UCSD-AML1 (cell line): Measurements from ENCODE around the gene FGD4.
"Not testable (repeated sequence)": the region's sequence is repeated elsewhere in the genome, so short reads cannot be mapped to it uniquely, and the experiment has no call there.

Source experiments
- DNase-seq: peaks from one replicate; lab custom pipeline; 2025; ENCODE audit not compliant: unreplicated experiment; lab: John Stamatoyannopoulos, UW

FGD4 gene

DNA sequence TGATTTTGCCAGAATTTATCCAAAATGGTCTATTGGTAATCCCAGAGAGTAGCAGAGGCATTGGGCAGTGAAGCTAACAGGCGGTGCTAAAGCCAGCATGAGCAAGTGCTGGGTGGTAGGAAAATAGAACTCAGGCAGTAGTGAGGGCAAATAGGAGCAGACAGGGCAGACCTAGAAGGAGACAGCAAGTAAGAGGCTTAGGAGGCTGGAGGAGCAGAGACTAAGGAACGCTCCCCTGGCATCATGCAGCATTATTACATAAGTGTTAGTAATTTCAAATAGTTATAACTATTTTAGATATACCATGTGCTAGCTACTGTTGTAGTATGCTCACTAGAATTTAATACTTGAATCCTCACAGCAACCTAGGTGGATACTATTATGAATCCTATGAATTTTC, 151.7 kb downstream of the FGD4 start:
- DNase-seq = no peak

DNA sequence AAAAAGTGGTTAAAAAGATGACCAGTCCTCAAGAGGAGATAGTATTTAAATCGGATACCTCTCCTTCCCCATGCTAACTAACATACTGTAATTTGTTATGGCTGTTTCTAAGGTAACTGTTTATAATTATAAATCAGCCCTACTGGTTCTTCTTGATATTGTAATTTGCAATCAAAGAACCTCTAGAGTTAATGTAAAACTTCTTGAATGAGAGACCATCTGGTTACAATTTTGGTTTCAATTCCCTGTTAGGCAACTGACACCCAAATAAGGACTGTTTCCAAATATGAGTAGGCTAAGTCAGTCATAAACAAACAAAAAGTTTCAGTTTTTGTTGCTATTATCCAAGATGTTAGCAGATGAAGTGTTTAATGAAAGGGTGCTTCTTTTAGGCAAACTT, 159.5 kb downstream of the FGD4 start:
- DNase-seq = no peak

DNA sequence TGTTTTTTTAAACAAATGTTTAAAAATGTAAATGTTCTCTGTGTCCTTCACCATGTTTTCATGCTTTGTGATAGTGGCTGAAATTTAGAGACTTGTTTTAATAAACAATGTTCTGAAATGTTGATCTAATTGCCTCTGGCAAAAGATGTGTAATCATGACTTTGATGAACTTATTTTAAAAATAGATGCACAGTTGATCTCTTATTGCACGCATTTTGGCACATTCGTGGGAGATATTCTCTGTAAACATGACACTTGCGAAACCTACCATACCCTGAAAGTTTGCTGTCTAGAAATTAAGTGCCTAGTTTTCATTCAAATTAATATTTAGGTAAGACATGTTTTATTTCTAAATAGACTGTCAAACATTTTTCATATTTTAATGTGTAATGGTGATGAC, 160.1 kb downstream of the FGD4 start:
- no peak for DNase-seq

DNA sequence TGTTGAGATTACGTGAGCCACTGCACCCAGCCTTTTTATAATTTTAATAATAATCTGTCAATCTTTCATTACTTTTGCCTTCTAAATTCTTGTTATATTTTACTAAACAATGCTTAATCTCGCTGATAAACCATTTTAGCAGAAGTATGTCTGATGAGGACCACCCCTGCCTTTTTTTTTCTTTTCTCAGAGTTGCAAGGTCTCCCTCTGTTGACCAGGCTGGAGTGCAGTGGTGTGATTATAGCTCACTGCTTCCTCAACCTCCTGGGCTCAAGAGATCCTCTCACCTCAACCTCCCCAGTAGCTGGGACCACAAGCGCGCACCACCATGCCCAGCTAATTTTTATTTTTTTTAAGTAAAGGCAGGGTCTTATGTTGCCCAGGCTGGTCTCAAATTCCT, 161.2 kb downstream of the FGD4 start:
- DNase-seq = no peak

DNA sequence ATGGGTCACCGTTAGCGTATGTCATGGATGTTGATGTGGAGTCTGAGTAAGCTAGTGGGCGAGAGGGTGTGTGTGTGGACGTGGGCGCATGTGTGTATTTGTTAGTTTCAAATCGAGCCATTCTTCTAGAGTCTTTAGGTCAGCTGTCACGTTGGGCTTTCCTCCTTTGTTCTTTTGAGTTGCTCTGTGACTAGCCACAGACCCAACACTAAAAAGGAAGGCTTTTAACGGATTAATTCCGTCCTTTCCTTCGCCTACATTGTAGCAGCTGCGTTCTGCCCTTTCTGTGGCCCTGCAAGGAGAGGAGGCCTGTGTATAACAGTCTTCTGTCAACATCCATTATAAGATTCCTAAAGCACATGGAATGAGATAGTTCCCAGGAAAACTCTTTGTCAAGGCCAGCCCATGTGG, 162.6 kb downstream of the FGD4 start:
- DNase-seq = no peak

DNA sequence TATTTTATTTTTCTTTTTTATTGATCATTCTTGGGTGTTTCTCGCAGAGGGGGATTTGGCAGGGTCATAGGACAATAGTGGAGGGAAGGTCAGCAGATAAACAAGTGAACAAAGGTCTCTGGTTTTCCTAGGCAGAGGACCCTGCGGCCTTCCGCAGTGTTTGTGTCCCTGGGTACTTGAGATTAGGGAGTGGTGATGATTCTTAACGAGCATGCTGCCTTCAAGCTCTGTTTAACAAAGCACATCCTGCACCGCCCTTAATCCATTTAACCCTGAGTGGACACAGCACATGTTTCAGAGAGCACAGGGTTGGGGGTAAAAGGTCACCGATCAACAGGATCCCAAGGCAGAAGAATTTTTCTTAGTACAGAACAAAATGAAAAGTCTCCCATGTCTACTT, 163.1 kb downstream of the FGD4 start:
- DNase-seq = not testable (repeated sequence)

DNA sequence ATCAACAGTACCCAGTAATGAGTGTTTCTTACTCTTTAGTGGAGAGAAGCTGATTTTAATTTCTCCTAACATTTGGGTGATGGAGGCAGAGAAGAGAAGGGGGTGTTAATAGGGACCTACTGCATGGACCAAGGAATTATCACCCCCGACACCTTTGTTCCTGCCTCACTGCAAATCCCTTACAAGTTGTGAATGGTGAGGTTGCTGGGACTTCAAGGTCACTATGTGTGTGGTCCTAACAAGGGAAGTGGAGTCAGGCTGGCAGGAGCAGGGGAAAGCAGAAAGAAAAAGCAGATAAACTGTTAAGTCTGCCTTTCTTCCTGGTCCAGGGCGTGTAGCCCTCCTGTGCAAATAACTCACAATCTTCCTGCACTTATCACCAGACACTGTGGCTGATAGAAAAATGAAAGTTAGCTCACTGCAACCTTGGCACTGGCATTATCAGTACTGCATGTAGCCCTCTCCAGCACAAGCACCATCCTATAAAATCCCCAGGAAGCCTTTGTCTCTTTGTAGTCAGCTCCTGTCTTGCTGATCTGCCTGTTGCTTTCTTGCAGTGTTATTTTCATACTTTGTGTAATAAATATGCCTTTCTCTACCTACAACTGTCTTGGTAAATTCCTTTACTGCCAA, 167.4 kb downstream of the FGD4 start:
- DNase-seq = no peak

DNA sequence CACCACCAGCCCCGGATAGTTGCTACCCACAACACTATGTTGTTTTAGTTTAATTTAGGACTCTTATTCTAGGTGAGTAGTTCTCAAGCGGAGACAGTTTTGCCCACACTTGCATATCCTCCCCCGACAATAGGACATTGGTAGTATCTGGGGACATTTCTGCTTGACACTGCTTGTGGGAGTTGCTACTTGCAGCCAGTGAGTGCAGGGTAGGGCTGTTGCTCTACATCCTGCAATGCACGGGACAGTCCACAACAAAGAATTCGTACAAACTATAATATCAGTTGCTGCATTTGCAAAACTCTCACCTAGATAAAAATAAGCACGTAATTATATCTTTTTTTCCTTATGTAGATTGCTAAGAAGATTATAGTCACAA, 167.9 kb downstream of the FGD4 start:
- DNase-seq = no peak

DNA sequence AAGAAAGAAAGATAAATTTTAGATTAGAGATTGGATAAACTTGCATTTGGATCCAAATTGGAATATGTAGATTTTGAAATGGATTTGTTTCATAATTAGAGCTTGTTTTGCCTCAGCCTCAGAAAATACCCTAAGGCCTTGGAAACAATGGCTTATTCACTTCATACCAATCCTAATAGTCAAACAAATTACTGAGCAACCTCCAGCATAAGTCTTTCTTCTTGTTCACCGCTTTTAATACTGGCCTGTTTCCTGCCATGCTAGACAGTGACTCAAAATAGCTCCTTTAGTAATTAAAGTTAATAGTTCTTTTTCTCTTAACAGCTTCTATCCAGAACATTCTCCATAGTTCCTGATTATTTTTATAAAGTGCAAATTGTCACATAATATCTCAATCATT, 168.9 kb downstream of the FGD4 start:
- DNase-seq = no peak

DNA sequence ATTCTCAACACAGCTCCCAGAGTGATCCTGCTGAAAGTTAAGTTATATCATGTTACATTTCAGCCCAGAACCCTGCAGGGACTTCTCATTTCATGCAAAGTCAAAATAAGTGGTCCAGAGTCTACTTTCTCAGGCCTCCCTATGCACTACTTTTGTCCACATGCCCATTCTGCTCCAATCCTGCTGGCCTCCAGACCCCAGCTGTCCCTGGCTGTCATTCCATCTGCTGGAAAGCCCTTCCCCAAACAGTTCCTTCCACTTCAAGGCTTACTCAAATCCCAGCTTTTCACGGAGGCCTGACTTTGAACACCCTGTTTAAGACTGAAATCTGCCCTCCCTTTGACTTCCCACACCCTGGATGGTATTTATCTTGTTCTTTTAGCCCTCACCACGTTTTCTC, 169.9 kb downstream of the FGD4 start:
- no peak for DNase-seq

DNA sequence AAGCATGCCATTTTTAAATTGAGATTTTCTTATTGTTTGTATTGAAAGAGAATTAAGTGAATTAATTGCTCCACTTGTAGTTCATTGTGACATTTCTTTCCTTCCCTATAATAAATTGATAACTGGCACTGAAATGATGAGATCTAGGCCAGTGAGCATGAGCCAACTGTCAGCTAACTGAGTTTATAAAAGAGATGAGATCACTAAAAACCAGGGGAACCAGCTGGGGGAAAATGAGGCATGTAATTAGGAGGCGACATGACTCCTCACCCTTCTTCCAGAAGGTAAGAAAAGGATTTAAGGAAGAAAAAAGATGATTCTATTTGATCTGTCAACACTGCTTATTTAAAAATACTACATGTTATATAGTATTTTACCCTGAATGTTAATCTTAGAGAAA, 175.2 kb downstream of the FGD4 start:
- DNase-seq = no peak

DNA sequence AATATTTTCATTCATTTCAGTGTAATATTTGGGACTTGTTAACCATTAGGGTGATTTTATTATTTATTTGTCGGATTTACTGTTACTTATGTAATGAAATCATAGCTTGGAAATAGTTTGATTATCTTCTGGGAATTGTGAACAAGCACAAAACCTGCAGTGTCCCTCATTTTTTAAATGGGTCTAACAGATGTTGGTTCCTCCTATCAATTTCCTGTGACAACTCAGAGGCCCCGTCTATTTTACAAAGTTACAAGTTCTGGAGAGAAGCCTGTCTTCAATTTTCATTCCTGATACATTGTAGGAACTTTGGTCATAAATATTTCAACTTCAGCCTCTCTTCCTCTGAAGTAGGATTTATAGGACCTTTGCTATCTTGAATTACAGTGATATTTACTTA, 178.0 kb downstream of the FGD4 start:
- no peak for DNase-seq

DNA sequence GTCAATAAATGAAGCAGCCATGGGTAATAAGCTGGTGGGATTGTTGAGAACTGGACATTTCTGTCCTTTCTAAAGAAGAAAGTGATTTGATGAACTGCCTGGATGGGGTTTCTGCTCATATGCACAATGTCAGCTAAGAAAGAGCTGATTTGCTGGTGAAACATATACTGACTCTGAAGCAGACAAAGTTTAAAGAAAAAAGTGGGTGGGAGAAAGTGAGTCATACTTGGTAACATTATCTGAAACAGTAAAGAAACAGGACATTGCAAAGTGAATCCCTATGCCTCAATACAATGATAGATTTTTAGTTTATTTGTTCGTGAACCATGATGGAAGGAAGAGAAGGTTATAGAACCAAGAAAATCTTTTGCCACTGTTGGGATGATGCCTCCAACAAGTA, 184.2 kb downstream of the FGD4 start:
- no peak for DNase-seq

DNA sequence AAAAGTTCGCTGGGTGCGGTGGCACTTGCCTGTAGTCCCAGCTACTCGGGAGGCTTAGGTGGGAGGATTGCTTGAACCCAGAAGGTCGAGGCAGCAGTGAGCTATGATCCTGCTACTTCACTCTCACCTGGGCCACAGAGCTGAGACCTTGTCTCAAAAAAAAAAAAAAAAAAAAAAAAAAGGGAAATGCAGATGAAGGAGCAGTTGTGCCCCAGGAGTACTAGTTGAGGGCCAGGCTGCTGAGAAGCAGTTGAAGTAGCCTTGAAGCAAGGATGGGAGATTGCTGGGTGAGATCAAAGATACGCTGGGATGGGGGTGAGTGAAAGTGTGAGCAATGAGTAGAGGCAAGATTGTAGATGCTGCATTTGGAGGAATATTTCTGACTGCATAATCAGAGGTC, 186.3 kb downstream of the FGD4 start:
- no peak for DNase-seq

DNA sequence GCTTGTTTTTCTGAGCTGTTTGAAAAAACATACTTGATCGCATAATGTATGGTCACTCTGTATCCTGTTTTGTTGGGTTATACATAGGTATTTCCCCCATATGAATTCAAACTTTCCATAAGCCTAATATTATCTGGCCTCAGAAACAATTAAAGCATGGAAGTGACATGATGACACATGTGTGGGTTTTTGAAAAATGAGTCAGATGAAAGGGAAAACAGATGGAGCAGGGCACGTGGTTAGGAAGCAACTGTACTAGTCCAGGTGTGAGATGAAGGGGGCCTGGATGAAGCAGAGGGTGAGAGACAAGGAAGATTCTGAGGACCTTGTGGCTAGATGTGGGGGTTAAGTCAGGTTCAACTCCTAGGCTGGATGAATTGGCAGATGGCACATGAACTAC, 187.0 kb downstream of the FGD4 start:
- DNase-seq = peak; percentile 20

DNA sequence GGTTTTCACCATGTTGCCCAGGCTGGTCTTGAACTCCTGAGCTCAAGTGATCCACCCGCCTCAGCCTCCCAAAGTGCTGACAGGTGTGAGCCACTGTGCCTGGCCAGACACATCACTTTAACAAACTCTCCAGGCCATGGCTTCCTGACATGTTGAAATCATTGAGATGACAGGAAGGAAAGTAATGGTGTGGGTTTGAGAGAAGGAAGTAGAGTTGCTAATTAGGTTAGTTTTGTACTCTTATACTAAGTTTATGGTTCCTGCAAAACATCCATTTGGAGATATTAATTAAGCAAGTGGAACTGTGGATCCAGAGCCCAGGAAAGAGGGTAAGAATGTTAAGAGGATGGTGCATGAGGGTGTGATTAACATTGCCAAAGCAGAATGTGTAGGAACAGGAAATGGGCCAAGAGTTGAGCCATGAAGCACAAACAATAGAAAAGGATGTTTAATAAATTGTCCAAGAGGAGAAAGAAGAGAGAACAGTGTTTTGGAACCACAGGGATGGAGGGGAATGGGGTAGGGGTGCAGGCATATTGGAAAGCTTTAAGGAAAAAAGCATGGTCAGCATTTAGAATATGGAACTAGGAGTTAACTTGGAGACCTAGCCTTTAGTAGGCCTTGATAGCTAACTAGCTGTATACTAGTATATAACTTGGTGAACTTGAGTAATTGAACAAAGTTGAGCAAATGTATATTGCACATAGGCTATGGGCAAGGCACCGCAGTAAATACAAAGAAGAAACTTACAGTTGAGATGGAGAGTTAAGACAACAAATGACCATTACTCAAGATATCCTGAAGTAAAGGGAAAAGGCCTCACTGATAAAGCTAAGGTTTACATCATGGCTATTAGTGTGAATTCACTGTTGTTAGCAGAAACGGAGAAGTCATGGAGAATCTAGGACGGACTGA, 188.5 kb downstream of the FGD4 start:
- DNase-seq = no peak

DNA sequence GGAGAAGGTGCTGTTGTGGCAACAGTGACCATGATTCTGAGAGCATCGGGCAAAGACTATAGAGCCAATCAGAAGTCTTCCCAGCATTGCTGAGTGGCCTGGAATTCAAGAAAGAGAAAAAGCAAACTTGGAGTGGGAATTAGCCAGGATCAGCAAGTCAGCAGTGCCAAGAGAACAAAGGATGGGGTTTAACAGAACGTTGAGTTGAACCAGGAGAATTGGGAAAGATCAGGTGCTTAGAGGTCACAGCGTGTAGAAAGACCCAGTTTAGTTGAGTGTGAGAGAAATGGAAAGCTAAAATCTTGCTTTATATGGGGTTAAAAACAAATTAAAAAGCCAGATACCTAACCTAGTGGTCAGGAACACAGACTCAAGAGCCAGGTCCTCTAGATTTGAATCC, 189.2 kb downstream of the FGD4 start:
- no peak for DNase-seq

DNA sequence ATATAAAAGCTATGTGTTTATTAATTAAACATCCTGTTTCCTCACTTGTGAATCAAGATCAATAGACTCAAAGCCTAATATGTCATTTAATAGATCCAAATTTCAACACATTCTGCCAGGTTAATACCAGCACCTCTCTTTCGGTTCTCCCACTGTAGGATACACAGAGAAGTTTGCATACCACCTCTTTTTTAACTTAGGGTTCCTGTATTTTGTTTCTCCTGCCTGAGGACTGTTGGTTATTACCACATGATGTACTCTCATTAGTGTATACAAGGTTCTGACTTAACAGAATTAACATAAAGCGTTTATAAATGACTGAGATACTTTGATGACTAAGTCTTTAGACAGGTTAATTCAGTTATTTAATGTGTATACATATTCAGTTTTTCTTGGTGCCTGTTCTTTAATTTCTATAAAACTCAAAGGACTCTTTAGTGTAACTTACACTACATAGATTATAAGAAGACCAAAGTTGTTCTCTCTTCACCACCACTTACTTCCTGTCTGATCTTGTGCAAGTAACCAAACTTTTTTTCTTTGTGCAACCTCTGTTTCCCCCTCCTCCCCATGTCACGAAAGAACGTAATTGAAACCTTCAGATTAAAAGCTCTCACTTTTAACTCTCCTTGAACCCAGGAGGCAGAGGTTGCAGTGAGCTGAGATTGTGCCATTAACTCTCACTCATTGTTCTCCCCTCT, 190.0 kb downstream of the FGD4 start:
- no peak for DNase-seq

DNA sequence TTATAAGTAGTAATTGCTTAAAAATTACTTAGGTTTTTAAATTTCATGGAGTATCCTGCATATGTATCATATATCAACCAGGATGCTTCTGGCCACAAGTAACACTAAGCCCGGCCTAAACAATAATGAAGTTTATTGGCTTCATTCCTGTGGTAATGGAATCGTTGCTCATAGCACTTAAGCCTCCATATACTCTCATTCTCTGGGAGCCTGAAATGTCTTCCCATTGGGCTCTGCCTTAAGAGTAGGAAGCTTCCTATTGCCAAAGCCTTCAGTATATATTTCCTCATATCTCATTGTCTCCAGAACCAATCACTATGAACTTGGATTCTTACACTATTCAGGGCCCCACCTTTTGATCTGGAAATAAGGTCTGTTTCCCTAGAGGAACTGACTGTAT, 195.9 kb downstream of the FGD4 start:
- DNase-seq = no peak

DNA sequence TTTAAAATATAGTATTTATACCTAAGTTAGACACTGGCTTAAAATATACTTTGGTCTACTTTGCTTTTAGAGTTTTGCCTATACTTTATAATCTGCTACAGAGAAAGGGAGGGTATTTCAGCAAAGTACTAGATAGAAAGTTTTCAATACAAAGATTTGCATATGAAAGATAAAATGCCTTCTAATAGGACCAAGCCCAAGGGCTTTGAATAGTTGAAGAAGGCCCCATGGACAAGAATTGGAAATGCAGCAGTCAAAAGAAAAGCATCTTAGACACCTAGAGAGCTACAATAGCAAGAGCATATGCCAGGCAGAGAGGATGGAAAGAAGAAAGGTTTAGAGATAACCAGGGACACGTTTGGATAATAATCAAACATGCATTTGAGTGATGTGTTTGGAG, 196.7 kb downstream of the FGD4 start:
- no peak for DNase-seq

DNA sequence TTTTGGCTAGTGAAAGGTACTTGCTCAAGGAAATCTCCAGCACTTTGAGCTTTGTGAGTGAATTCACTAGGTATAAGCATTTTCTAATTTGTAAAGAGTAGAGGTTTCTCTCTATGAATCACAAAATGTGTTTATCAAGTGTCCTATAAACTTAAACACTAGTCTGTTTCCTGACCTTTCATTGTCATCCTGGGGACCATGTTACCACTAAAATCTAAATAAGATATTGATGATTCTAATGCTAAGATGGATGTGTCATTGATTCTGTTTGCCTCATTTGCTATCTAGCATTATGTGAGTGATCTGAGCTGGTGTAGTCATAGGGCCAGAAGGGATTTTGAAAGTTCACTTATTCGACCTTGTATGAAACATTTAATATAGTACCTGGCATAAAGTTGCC, 199.3 kb downstream of the FGD4 start:
- DNase-seq = no peak

DNA sequence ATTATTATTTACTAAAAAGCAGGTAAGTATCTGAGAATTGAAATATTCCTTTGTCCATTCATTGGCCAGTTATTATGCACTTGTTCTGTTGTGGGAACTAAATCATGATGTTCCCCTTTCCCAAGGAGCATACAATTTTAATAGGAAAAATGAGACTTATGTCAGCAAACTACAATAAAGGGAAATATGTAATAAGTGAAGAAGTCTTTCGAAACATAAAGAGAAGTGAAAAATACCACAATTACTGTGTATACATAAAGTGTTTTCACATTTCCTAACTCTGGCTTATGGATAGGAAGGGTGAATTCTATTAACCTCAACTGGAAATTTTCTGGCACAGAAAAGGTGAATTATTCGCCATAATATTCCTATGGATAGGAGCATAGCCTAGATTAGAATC, 201.3 kb downstream of the FGD4 start:
- DNase-seq = no peak
